Peyer's patch (tissue), 4 donors: ENCODE results near the gene PHACTR3. TPM values are rescaled to one million over a fixed set of nuclear protein-coding genes. Genes with fewer than 3 reads are reported as not detected.

Experiments used
- DNase-seq, 3 donors: peaks; one replicate each; pipeline ENCODE4 v3.0.0-alpha.2; 2017 to 2019
- H3K27ac ChIP-seq, 4 donors: fragments of 200-600 bp; sonication (generic); one replicate each; pipeline ENCODE4 v1.5.1; 2016 to 2019
- H3K27me3 ChIP-seq, 2 donors: fragments of 200-600 bp; sonication (generic); one replicate each; pipeline ENCODE4 v1.5.1; 2019
- H3K36me3 ChIP-seq, 3 donors: fragments of 200-600 bp; sonication (generic); one replicate each; pipeline ENCODE4 v1.5.1; 2016 to 2019
- H3K4me1 ChIP-seq, 4 donors: fragments of 200-600 bp; sonication (generic); one replicate each; pipeline ENCODE4 v1.5.1; 2016 to 2019
- H3K4me3 ChIP-seq, 4 donors: fragments of 200-600 bp; sonication (generic); 1 replicate in 3 of 4; 2 replicates in 1 of 4; pipeline ENCODE4 v1.5.1; 2016 to 2019; ENCODE audit warnings: mild to moderate bottlenecking in 1 of 4
- H3K9me3 ChIP-seq, 4 donors: fragments of 200-600 bp; sonication (generic); one replicate each; pipeline ENCODE4 v1.5.1; 2016 to 2019; ENCODE audit warnings: mild to moderate bottlenecking in 1 of 4
- POLR2A ChIP-seq, 2 donors: fragments of 450-650 bp; IDR thresholded peaks; one replicate each; pipeline ENCODE4 v1.5.1; 2017; ENCODE audit warnings: antibody characterized with exemption in 2 of 2, mild to moderate bottlenecking in 2 of 2, moderate library complexity in 2 of 2
- total RNA-seq, 4 donors: library from RNA; depleted of rRNA; stranded (reverse); fragments of >200 nt; gene quantifications; one replicate each; pipeline ENCODE4 v1.1.0, GENCODE V29; 2016
- TF ChIP-seq, protein P1 (sequence below), 6 experiments: fragments of 450-650 bp in 4 of 6; fragments of 200-600 bp in 2 of 6; sonication (generic) in 1 of 6; IDR thresholded peaks; one replicate each; pipeline ENCODE4 v1.5.1; 2017 to 2019; ENCODE audit warnings: antibody characterized with exemption in 6 of 6, mild to moderate bottlenecking in 3 of 6, moderate library complexity in 1 of 6

Gene PHACTR3
- total RNA-seq, 4 donors from 2014 or later: 14.9 to 31.5 (median 22.9) TPM

DNA sequence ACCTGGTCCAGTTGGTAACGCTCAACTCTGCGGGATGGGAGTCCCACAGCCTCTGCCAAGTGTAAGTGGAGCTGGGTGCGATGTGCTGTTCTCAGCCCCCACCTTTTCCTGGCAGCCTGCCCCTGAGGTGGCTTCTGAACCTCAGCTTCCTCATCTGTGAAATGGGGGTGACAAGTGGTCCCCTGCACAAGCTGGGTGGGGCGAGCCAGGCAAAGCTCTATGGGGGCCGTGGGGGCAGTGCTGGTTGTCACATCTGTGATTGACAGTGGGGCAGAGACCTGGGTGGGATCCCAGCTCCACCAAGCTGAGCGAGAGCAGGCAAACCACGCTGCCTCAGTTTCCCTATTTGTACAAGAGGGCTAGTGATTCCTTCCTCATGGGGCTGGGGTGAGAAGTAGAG lies 166.5 kb downstream of the PHACTR3 start:
- Histone ChIP-seq H3K27ac (no peak overlapping the region), H3K36me3 (no peaks in the 10 kb centered on the region), H3K9me3 (no peaks in the 10 kb centered on the region), H3K27me3 (no peaks in the 10 kb centered on the region), H3K4me3 (no peak overlapping the region), H3K4me1 (no peaks in the 10 kb centered on the region)
- DNase-seq: peak in 1 of 3 donors; percentile 39
- TF ChIP-seq POLR2A (IDR thresholded peaks at IDR 0.05): no peak
- TF ChIP-seq, protein P1, sequence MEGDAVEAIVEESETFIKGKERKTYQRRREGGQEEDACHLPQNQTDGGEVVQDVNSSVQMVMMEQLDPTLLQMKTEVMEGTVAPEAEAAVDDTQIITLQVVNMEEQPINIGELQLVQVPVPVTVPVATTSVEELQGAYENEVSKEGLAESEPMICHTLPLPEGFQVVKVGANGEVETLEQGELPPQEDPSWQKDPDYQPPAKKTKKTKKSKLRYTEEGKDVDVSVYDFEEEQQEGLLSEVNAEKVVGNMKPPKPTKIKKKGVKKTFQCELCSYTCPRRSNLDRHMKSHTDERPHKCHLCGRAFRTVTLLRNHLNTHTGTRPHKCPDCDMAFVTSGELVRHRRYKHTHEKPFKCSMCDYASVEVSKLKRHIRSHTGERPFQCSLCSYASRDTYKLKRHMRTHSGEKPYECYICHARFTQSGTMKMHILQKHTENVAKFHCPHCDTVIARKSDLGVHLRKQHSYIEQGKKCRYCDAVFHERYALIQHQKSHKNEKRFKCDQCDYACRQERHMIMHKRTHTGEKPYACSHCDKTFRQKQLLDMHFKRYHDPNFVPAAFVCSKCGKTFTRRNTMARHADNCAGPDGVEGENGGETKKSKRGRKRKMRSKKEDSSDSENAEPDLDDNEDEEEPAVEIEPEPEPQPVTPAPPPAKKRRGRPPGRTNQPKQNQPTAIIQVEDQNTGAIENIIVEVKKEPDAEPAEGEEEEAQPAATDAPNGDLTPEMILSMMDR (IDR thresholded peaks at IDR 0.05): no peak

DNA sequence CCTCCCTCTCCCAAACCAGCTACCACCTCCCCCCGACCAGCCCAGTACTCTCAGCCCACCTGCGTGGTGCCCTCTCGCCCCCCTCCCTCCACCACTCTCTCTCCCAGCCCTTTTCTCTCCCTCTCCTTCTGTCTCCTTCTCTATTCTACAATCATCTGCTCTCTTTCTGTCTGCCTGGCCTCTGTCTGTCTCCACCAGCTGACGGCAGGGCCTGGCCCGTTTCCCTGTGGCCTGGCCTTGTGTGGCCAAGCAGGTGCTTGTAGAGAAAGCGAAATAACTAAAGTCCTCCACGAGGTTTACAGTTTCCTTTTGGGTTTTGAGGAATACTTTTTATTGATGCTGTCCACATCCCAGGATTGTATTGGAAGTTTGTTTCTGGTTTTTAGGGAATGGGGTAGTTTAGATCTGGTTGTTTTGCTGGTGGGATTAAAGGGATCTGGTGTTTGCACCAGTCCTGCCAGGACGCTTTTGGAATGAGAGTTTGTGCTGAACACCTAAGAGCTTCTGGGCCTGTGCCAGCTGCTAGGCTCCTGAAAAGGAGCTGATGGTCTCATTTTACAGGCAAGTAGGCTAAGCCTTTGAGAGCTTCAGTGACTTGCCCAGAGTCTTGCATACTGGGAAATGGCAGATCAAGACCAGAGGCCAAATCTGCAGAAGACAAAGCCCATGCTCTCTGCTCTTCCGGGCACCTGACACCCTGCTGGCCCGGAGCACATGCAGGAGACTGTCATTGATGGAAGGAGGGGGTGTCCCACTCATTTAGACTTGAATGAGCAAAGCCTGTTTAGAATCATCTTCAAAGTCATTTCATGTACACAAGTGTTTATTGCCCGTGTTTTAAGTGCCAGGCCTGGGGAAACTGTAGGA lies 167.4 kb downstream of the PHACTR3 start:
- no peak overlapping the region for H3K4me3 ChIP-seq
- TF ChIP-seq, protein P1 (IDR thresholded peaks at IDR 0.05): no peak
- no peak for TF ChIP-seq POLR2A (IDR thresholded peaks at IDR 0.05)
- peak in 2 of 3 donors; percentile 8 to 26 for DNase-seq

DNA sequence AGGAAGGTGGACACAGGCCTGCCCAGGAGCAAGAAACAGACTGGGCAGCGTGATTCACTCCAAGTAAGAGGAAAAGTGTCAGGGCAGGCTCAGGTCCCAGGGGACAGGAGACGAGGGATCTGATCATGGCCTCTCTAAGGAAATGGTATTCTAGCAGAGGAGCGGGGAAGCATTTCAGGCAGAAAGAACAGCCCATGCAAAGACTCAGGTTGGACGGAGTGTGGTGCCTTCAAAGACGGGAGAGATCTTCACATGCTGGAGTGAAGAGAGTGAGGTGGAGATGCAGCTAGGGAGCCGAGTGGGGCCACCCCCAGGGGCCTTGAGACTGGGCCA lies 168.0 kb downstream of the PHACTR3 start:
- Histone ChIP-seq H3K36me3 (no peaks in the 10 kb centered on the region), H3K4me3 (no peak overlapping the region), H3K27ac (no peak overlapping the region), H3K27me3 (no peaks in the 10 kb centered on the region), H3K4me1 (no peaks in the 10 kb centered on the region), H3K9me3 (no peaks in the 10 kb centered on the region)
- TF ChIP-seq POLR2A (IDR thresholded peaks at IDR 0.05): no peak
- TF ChIP-seq, protein P1 (IDR thresholded peaks at IDR 0.05): no peak
- peak in 1 of 3 donors; percentile 26 for DNase-seq

More for the DNA sequence above, 167.4 kb downstream of the PHACTR3 start:
- Histone ChIP-seq H3K9me3 (no peaks in the 10 kb centered on the region), H3K27ac (no peak overlapping the region), H3K36me3 (no peaks in the 10 kb centered on the region), H3K27me3 (no peaks in the 10 kb centered on the region), H3K4me1 (no peaks in the 10 kb centered on the region)

DNA sequence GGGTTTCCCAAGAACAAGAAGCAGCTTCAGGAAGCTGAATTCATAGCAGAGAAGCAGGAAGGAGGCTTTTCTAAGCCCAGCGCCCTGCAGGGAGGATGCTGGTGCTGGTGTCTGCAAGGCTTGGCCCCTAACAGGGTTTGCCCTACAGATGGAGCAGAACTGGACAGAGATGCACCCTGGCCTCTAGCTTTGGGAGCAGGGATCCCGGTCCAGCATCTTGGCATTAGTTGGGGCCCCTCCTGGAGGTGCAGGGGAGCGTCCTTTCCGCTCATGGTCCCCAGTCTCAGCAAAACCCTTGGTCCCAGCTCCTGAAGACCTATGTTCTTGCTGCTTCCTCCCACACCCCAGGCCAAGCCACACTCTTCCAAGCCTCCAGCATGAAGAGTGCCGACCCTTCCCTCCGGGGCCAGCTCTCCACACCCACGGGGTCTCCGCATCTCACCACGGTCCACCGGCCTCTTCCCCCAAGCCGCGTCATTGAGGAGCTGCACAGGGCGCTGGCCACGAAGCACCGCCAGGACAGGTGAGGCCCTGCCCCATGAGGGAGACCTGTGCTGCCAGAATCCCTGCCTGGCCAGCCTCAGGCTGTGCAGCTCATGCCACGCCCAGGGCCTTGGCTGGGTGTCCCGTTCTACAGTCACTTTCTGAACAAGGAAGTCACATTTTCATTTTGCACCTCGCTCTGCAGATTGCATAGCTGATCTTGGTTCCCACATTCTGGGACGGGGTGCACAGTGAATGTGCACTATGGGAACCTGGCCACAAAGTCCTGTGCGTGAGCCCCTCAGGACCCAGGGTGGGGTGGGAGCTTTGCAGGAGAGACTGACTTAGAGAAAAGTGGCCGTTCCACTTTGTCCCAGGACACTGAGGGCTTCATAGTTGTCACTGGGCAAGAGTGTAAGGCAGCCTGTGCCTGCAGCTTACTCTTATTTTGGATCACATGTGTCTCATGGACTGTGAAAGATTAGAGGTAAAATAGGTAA lies 168.9 kb downstream of the PHACTR3 start:
- Histone ChIP-seq H3K4me3 (no peak overlapping the region), H3K36me3 (no peaks in the 10 kb centered on the region), H3K9me3 (no peaks in the 10 kb centered on the region), H3K27me3 (no peaks in the 10 kb centered on the region), H3K4me1 (no peaks in the 10 kb centered on the region), H3K27ac (no peak overlapping the region)
- TF ChIP-seq POLR2A (IDR thresholded peaks at IDR 0.05): no peak
- TF ChIP-seq, protein P1 (IDR thresholded peaks at IDR 0.05): no peak
- peak in 2 of 3 donors; percentile 65 to 70 for DNase-seq

DNA sequence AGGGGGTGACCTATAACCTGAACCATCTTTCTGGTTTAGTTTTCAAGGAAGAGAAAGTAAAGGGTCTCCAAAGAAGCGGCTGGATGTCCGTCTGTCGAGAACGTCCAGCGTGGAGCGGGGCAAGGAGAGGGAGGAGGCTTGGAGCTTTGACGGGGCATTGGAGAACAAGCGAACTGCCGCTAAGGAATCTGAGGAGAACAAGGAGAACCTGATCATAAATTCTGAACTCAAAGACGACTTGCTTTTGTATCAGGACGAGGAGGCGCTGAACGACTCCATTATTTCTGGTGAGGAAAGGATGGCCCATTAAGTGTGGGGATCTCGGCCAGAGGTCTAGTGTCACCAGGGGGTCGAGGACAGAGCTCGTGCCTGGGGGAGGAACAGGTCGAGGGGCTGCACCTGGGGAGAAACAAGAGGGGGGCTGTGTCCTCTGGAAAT lies 169.9 kb downstream of the PHACTR3 start:
- Histone ChIP-seq H3K4me1 (no peaks in the 10 kb centered on the region), H3K9me3 (no peaks in the 10 kb centered on the region), H3K4me3 (no peak overlapping the region), H3K27ac (no peak overlapping the region), H3K27me3 (no peaks in the 10 kb centered on the region), H3K36me3 (no peaks in the 10 kb centered on the region)
- DNase-seq: peak in 1 of 3 donors; percentile 13
- TF ChIP-seq, protein P1 (IDR thresholded peaks at IDR 0.05): no peak
- TF ChIP-seq POLR2A (IDR thresholded peaks at IDR 0.05): no peak
